Keratinocyte (primary cell): Measurements from ENCODE around the gene ADI1. TPM values are rescaled to one million over a fixed set of nuclear protein-coding genes. Genes with fewer than 3 reads are reported as not detected.

Experiments
- DNase-seq: peaks from one replicate; pipeline ENCODE4 v3.0.0-alpha.2; 2011; ENCODE audit warnings: low read depth, missing footprints, low spot score
- FAIRE-seq: peaks from 2 replicates; lab custom pipeline; 2011; peaks lifted over from hg19 to GRCh38; lab: Jason Lieb, UNC
- H2AFZ ChIP-seq: 2 replicates; pipeline ENCODE4 v1.6.0; 2012; ENCODE audit warnings: low read length, control low read depth, inconsistent platforms; ENCODE audit not compliant: control insufficient read depth
- H3K27ac ChIP-seq: 2 replicates; pipeline ENCODE4 v1.5.1; 2011; ENCODE audit warnings: low read length; ENCODE audit not compliant: control insufficient read depth, insufficient read depth
- H3K27me3 ChIP-seq: 3 replicates; pipeline ENCODE4 v1.6.0; 2011; ENCODE audit warnings: low read length; ENCODE audit not compliant: control insufficient read depth, insufficient read depth; ENCODE audit errors: extremely low read depth
- H3K36me3 ChIP-seq, 2 experiments: 2 replicates in 1 of 2; 3 replicates in 1 of 2; pipeline ENCODE4 v1.5.1; 2011; ENCODE audit warnings: low read length in 2 of 2, mild to moderate bottlenecking in 1 of 2; ENCODE audit not compliant: control insufficient read depth in 2 of 2, insufficient read depth in 2 of 2; ENCODE audit errors: extremely low read depth in 1 of 2
- H3K4me1 ChIP-seq: 3 replicates; pipeline ENCODE4 v1.5.1; 2011; ENCODE audit warnings: low read length; ENCODE audit not compliant: control insufficient read depth, insufficient read depth; ENCODE audit errors: extremely low read depth
- H3K4me2 ChIP-seq: 3 replicates; pipeline ENCODE4 v1.6.0; 2011; ENCODE audit warnings: low read depth, low read length; ENCODE audit not compliant: control insufficient read depth, insufficient read depth; ENCODE audit errors: extremely low read depth
- H3K4me3 ChIP-seq, 3 experiments: fragments of 200-600 bp in 1 of 3; sonication (generic) in 1 of 3; 2 replicates in 2 of 3; 3 replicates in 1 of 3; pipeline ENCODE4 v1.5.1; 2011 to 2016; ENCODE audit warnings: low read length in 3 of 3, mild to moderate bottlenecking in 3 of 3, control low read depth in 2 of 3, inconsistent platforms in 1 of 3, low read depth in 1 of 3, mixed read lengths in 1 of 3, mixed run types in 1 of 3, moderate library complexity in 1 of 3; ENCODE audit not compliant: control insufficient read depth in 2 of 3, insufficient read depth in 2 of 3; ENCODE audit errors: extremely low read depth in 1 of 3
- H3K79me2 ChIP-seq: 2 replicates; pipeline ENCODE4 v1.6.0; 2012; ENCODE audit warnings: low read length; ENCODE audit not compliant: control insufficient read depth, insufficient read depth
- H3K9ac ChIP-seq: 3 replicates; pipeline ENCODE4 v1.6.0; 2011; ENCODE audit warnings: low read length; ENCODE audit not compliant: control insufficient read depth, insufficient read depth; ENCODE audit errors: extremely low read depth
- H3K9me1 ChIP-seq: 3 replicates; pipeline ENCODE4 v1.6.0; 2011; ENCODE audit warnings: low read length; ENCODE audit not compliant: control insufficient read depth, insufficient read depth; ENCODE audit errors: extremely low read depth
- H3K9me3 ChIP-seq: 2 replicates; pipeline ENCODE4 v1.5.1; 2012; ENCODE audit warnings: low read depth, low read length; ENCODE audit not compliant: control insufficient read depth
- H4K20me1 ChIP-seq: 3 replicates; pipeline ENCODE4 v1.6.0; 2011; ENCODE audit warnings: low read length; ENCODE audit not compliant: control insufficient read depth, insufficient read depth; ENCODE audit errors: extremely low read depth
- EZH2 ChIP-seq: IDR thresholded peaks from one replicate; pipeline ENCODE4 v1.6.1; 2012; ENCODE audit warnings: inconsistent platforms, mild to moderate bottlenecking, low read length, moderate library complexity
- dilution Hi-C: fragments of 300-500 bp; cut with MboI; formaldehyde crosslinking; loops from one replicate; pipeline ENCODE4 v1.7.0; 2020; ENCODE audit warnings: low sequenced_read_pairs; ENCODE audit not compliant: extremely low pct_ligation_motif_present
- polyA plus RNA-seq, 5 experiments: library from polyadenylated mRNA; depleted of rRNA in 3 of 5; stranded (reverse) in 3 of 5; stranded (forward) in 1 of 5; unstranded in 1 of 5; fragments of >200 nt; gene quantifications; 1 replicate in 1 of 5; 2 replicates in 3 of 5; 3 replicates in 1 of 5; pipeline versions ENCODE4 v1.2.1 to v1.2.3, GENCODE V29; 2011 to 2012; ENCODE audit warnings: missing spikeins in 2 of 5, low read depth in 1 of 5, low replicate concordance in 1 of 5
- TF ChIP-seq, protein P1 (sequence below), 3 experiments: IDR thresholded peaks in 1 of 3; conservative IDR thresholded peaks in 1 of 3; optimal IDR thresholded peaks in 1 of 3; 2 replicates in 2 of 3; 3 replicates in 1 of 3; pipeline versions ENCODE3 to v1.5.1; 2011; ENCODE audit warnings: low read length in 3 of 3, mild to moderate bottlenecking in 3 of 3, moderate library complexity in 2 of 3, control low read depth in 1 of 3, inconsistent platforms in 1 of 3; ENCODE audit not compliant: insufficient read depth in 2 of 3; ENCODE audit errors: extremely low read depth in 1 of 3

ADI1 gene
- polyA plus RNA-seq, 1 donor (not counting 4 experiments of a cell fraction or from before 2014, with no cell fraction given) = 47.4 TPM

DNA sequence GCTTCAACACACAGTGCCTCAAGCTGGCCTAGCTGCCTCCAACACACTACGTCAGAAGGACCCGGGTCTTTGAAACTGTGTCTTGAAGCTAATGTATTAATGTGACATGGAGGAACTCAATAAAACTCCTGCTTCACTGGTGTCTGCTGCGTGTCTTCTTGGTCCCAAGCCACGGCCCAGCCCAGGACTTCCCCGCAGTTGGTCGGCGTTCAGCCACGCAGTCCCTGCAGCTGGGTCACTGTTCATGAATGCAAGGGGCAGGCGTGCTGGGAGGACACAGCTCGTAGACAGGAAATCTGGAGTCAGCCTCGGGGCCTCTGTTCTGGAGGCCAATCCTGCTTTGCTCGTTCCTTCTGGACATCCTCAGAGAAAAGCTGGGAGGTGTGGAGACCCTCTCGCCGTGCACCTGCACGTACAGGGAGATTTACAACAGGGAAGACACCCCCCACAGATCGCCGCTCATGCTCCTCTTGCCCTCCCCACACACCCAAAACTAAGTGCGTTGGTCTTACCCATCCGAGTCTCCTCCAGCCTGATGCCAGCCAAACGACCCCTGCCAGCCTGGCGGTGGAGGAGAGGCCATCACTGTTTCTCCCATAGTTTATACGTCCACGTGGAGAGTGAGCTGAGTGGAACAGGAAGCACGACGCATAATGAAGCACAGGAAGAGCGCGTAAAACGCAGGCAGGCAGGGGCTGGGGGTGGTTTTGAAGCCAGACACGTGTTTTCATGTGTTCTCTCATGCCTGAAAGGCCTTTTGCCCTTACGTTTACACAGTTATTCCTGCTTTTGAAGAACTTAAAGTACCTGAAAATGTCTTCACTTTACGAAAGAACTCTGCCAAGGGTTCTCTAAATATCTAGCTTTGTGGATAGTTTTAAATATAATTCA lies 39.7 kb downstream of the ADI1 start:
- no peak for TF ChIP-seq EZH2
- TF ChIP-seq, protein P1, sequence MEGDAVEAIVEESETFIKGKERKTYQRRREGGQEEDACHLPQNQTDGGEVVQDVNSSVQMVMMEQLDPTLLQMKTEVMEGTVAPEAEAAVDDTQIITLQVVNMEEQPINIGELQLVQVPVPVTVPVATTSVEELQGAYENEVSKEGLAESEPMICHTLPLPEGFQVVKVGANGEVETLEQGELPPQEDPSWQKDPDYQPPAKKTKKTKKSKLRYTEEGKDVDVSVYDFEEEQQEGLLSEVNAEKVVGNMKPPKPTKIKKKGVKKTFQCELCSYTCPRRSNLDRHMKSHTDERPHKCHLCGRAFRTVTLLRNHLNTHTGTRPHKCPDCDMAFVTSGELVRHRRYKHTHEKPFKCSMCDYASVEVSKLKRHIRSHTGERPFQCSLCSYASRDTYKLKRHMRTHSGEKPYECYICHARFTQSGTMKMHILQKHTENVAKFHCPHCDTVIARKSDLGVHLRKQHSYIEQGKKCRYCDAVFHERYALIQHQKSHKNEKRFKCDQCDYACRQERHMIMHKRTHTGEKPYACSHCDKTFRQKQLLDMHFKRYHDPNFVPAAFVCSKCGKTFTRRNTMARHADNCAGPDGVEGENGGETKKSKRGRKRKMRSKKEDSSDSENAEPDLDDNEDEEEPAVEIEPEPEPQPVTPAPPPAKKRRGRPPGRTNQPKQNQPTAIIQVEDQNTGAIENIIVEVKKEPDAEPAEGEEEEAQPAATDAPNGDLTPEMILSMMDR (optimal IDR thresholded peaks at IDR 0.05 in 1 of 3, IDR thresholded peaks at IDR 0.05 in 1 of 3, conservative IDR thresholded peaks at IDR 0.05 in 1 of 3; ENCODE audit: extremely low read depth in 1 of 3, insufficient read depth in 2 of 3, low read length in 3 of 3) = no peak
- H3K9ac ChIP-seq = no peak overlapping the region

DNA sequence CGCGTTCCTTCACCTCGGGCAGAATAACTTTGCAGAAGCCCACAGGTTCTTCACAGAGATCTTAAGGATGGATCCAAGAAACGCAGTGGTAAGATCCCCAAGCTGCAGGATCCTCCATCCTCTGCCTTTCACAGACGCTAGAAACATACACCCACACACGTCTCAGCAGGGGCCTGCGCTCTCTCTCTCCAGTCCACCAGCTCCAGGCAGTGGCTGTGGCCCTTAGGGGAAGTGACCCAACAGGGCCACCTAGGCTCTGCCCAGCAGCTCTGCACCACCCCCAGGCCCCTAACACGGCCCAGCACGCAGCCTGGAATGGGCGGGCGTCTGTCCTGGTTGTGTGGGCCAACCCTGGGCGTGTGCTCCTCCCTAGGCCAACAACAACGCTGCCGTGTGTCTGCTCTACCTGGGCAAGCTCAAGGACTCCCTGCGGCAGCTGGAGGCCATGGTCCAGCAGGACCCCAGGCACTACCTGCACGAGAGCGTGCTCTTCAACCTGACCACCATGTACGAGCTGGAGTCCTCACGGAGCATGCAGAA lies 40.4 kb downstream of the ADI1 start:
- H3K9me3 ChIP-seq = no peaks in the 10 kb centered on the region
- no peak overlapping the region for H3K4me3 ChIP-seq
- no peak for DNase-seq
- TF ChIP-seq, protein P1 (optimal IDR thresholded peaks at IDR 0.05 in 1 of 3, IDR thresholded peaks at IDR 0.05 in 1 of 3, conservative IDR thresholded peaks at IDR 0.05 in 1 of 3; ENCODE audit: extremely low read depth in 1 of 3, insufficient read depth in 2 of 3, low read length in 3 of 3) = no peak
- no peak for TF ChIP-seq EZH2
- H3K4me2 ChIP-seq = no peak overlapping the region
- no peaks in the 10 kb centered on the region for H3K4me1 ChIP-seq
- H4K20me1 ChIP-seq = no peaks in the 10 kb centered on the region
- H3K9me1 ChIP-seq = no peaks in the 10 kb centered on the region
- H3K79me2 ChIP-seq = no peaks in the 10 kb centered on the region
- no peaks in the 10 kb centered on the region for H3K27me3 ChIP-seq
- no peak overlapping the region for H2AFZ ChIP-seq
- peaks cover 0 to 12% of the 10 kb centered on the region in 2 experiments for H3K36me3 ChIP-seq
- H3K9ac ChIP-seq = no peak overlapping the region
- H3K27ac ChIP-seq = no peak overlapping the region
- no peak for FAIRE-seq
- dilution Hi-C loops = no loop called here

More for the DNA sequence above, 39.7 kb downstream of the ADI1 start:
- dilution Hi-C loops = no loop called here
- Histone ChIP-seq H3K4me2 (no peak overlapping the region), H3K27ac (no peak overlapping the region), H3K4me1 (no peaks in the 10 kb centered on the region), H4K20me1 (no peaks in the 10 kb centered on the region), H3K4me3 (no peak overlapping the region), H3K9me1 (no peaks in the 10 kb centered on the region), H3K79me2 (no peaks in the 10 kb centered on the region), H3K27me3 (no peaks in the 10 kb centered on the region), H2AFZ (no peak overlapping the region), H3K9me3 (no peaks in the 10 kb centered on the region), H3K36me3 (peaks cover 0 to 12% of the 10 kb centered on the region in 2 experiments)
- FAIRE-seq (no peak), DNase-seq (no peak)
